RWPE2 (cell line): ENCODE data around the gene DIP2B.

Source experiments
- ATAC-seq: fragments of 200-7000 bp; cut with Tn5 transposase; 3 replicates; pipeline ENCODE4 v1.9.1; 2021; ENCODE audit warnings: low read depth
- DNase-seq: peaks from one replicate; pipeline ENCODE4 v3.0.0-alpha.2; 2020; ENCODE audit warnings: low spot score
- H3K27ac ChIP-seq: fragments of 450-650 bp; 2 replicates; pipeline ENCODE4 v1.5.1; 2017; ENCODE audit warnings: mild to moderate bottlenecking; ENCODE audit not compliant: poor library complexity, severe bottlenecking
- H3K27me3 ChIP-seq: fragments of 250-450 bp; sonication (Bioruptor Pico); 2 replicates; pipeline ENCODE4 v1.5.1; 2021; ENCODE audit warnings: mild to moderate bottlenecking, moderate library complexity; ENCODE audit not compliant: insufficient read depth, poor library complexity, severe bottlenecking
- H3K36me3 ChIP-seq: fragments of 250-450 bp; sonication (Bioruptor Pico); 2 replicates; pipeline ENCODE4 v1.5.1; 2020; ENCODE audit warnings: low read depth, mild to moderate bottlenecking, moderate library complexity
- H3K4me1 ChIP-seq: fragments of 250-450 bp; sonication (Bioruptor Pico); 2 replicates; pipeline ENCODE4 v1.5.1; 2021; ENCODE audit warnings: mild to moderate bottlenecking, moderate library complexity; ENCODE audit not compliant: insufficient read depth, poor library complexity, severe bottlenecking
- H3K4me3 ChIP-seq: fragments of 250-450 bp; sonication (Bioruptor Pico); 2 replicates; pipeline ENCODE4 v1.5.1; 2021; ENCODE audit warnings: mild to moderate bottlenecking, moderate library complexity; ENCODE audit not compliant: severe bottlenecking
- H3K9me3 ChIP-seq: fragments of 250-450 bp; sonication (Bioruptor Pico); 2 replicates; pipeline ENCODE4 v1.5.1; 2021; ENCODE audit warnings: mild to moderate bottlenecking, moderate library complexity; ENCODE audit not compliant: severe bottlenecking
- CTCF ChIP-seq: fragments of 450-650 bp; IDR thresholded peaks from one replicate; pipeline ENCODE4 v1.5.1; 2017; ENCODE audit warnings: mild to moderate bottlenecking, moderate library complexity; ENCODE audit not compliant: poor library complexity, severe bottlenecking

DIP2B gene

GRCh38 chr12:50778663-50779590, 274.1 kb downstream of the DIP2B start:
- no peak for DNase-seq
- Histone ChIP-seq H3K36me3 (peaks cover 29% of the 10 kb centered on the region), H3K9me3 (no peaks in the 10 kb centered on the region), H3K27ac (no peak overlapping the region), H3K4me1 (peaks cover 11% of the 10 kb centered on the region), H3K27me3 (no peaks in the 10 kb centered on the region), H3K4me3 (no peak overlapping the region)
- no peak for TF ChIP-seq CTCF
- ATAC-seq: no peak

- Histone ChIP-seq H3K9me3 (no peaks in the 10 kb centered on the region), H3K27me3 (no peaks in the 10 kb centered on the region), H3K27ac (no peak overlapping the region), H3K4me3 (no peak overlapping the region), H3K4me1 (peaks cover 15% of the 10 kb centered on the region), H3K36me3 (peaks cover 29% of the 10 kb centered on the region)
- TF ChIP-seq CTCF: no peak
- DNase-seq (no peak), ATAC-seq (no peak)
Observed at GRCh38 chr12:50780013-50780412, 275.2 kb downstream of the DIP2B start.

GRCh38 chr12:50784501-50784900, 279.7 kb downstream of the DIP2B start:
- Histone ChIP-seq H3K27ac (peak overlapping the region; percentile 97), H3K4me1 (peaks cover 54% of the 10 kb centered on the region), H3K9me3 (no peaks in the 10 kb centered on the region), H3K27me3 (no peaks in the 10 kb centered on the region), H3K36me3 (peaks cover 29% of the 10 kb centered on the region), H3K4me3 (no peak overlapping the region)
- no peak for ATAC-seq
- no peak for DNase-seq
- TF ChIP-seq CTCF: no peak

- no peaks in the 10 kb centered on the region for H3K27me3 ChIP-seq
- H3K36me3 ChIP-seq: peaks cover 22% of the 10 kb centered on the region
- no peak overlapping the region for H3K4me3 ChIP-seq
- peaks cover 48% of the 10 kb centered on the region for H3K4me1 ChIP-seq
- DNase-seq (no peak), ATAC-seq (no peak)
- no peak for TF ChIP-seq CTCF
- H3K27ac ChIP-seq: peak overlapping the region; percentile 97
- H3K9me3 ChIP-seq: no peaks in the 10 kb centered on the region
Observed at GRCh38 chr12:50785406-50786001, 280.7 kb downstream of the DIP2B start.
